ENCODE data around the gene SAC3D1. TPM values are rescaled to one million over a fixed set of nuclear protein-coding genes. Genes with fewer than 3 reads are reported as not detected.
"Not testable (repeated sequence)": the region's sequence is repeated elsewhere in the genome, so short reads cannot be mapped to it uniquely, and the experiment has no call there.

Gene SAC3D1
- total RNA-seq, 1 donor from 2014 or later: 19.3 TPM

GRCh38 chr11:65017937-65018336 lies 23.1 kb upstream of the SAC3D1 start:
- peaks cover 8% of the 10 kb centered on the region for H3K36me3 Mint-ChIP-seq (ENCODE audit: insufficient read depth)
- H3K4me3 Mint-ChIP-seq (ENCODE audit: low read depth): no peak overlapping the region
- TF ChIP-seq CTCF (IDR thresholded peaks at IDR 0.05; ENCODE audit: unreplicated experiment): no peak
- H3K27ac Mint-ChIP-seq: no peak overlapping the region
- H3K27me3 Mint-ChIP-seq: no peaks in the 10 kb centered on the region
- no peak for DNase-seq (ENCODE audit: low spot score, unreplicated experiment)
- no peaks in the 10 kb centered on the region for H3K9me3 Mint-ChIP-seq (ENCODE audit: low read depth)
- H3K4me1 Mint-ChIP-seq (ENCODE audit: low read depth): peaks cover 7% of the 10 kb centered on the region

GRCh38 chr11:65019824-65020223 lies 21.2 kb upstream of the SAC3D1 start:
- no peak for DNase-seq (ENCODE audit: low spot score, unreplicated experiment)
- no peaks in the 10 kb centered on the region for H3K9me3 Mint-ChIP-seq (ENCODE audit: low read depth)
- no peak overlapping the region for H3K27ac Mint-ChIP-seq
- peaks cover 8% of the 10 kb centered on the region for H3K36me3 Mint-ChIP-seq (ENCODE audit: insufficient read depth)
- no peaks in the 10 kb centered on the region for H3K27me3 Mint-ChIP-seq
- no peak overlapping the region for H3K4me3 Mint-ChIP-seq (ENCODE audit: low read depth)
- no peak for TF ChIP-seq CTCF (IDR thresholded peaks at IDR 0.05; ENCODE audit: unreplicated experiment)
- H3K4me1 Mint-ChIP-seq (ENCODE audit: low read depth): peaks cover 7% of the 10 kb centered on the region

- no peak overlapping the region for H3K4me3 Mint-ChIP-seq (ENCODE audit: low read depth)
- peaks cover 7% of the 10 kb centered on the region for H3K4me1 Mint-ChIP-seq (ENCODE audit: low read depth)
- no peak for TF ChIP-seq CTCF (IDR thresholded peaks at IDR 0.05; ENCODE audit: unreplicated experiment)
- H3K36me3 Mint-ChIP-seq (ENCODE audit: insufficient read depth): peaks cover 8% of the 10 kb centered on the region
- no peaks in the 10 kb centered on the region for H3K27me3 Mint-ChIP-seq
- no peaks in the 10 kb centered on the region for H3K9me3 Mint-ChIP-seq (ENCODE audit: low read depth)
- no peak for DNase-seq (ENCODE audit: low spot score, unreplicated experiment)
- no peak overlapping the region for H3K27ac Mint-ChIP-seq
These were observed 20.0 kb upstream of the SAC3D1 start for GRCh38 chr11:65021003-65021402.

GRCh38 chr11:65021509-65021908 lies 19.5 kb upstream of the SAC3D1 start:
- H3K27ac Mint-ChIP-seq: no peak overlapping the region
- H3K4me1 Mint-ChIP-seq (ENCODE audit: low read depth): peaks cover 7% of the 10 kb centered on the region
- no peaks in the 10 kb centered on the region for H3K9me3 Mint-ChIP-seq (ENCODE audit: low read depth)
- H3K36me3 Mint-ChIP-seq (ENCODE audit: insufficient read depth): peaks cover 6% of the 10 kb centered on the region
- DNase-seq (ENCODE audit: low spot score, unreplicated experiment): no peak
- no peak overlapping the region for H3K4me3 Mint-ChIP-seq (ENCODE audit: low read depth)
- TF ChIP-seq CTCF (IDR thresholded peaks at IDR 0.05; ENCODE audit: unreplicated experiment): no peak
- H3K27me3 Mint-ChIP-seq: no peaks in the 10 kb centered on the region

GRCh38 chr11:65023502-65023901 lies 17.5 kb upstream of the SAC3D1 start:
- H3K4me3 Mint-ChIP-seq (ENCODE audit: low read depth); H3K27me3 Mint-ChIP-seq; DNase-seq (ENCODE audit: low spot score, unreplicated experiment); H3K9me3 Mint-ChIP-seq (ENCODE audit: low read depth); H3K36me3 Mint-ChIP-seq (ENCODE audit: insufficient read depth): not testable (repeated sequence)
- peaks cover 16% of the 10 kb centered on the region for H3K4me1 Mint-ChIP-seq (ENCODE audit: low read depth)
- peak overlapping the region; percentile 59 for H3K27ac Mint-ChIP-seq

GRCh38 chr11:65026810-65027209 lies 14.2 kb upstream of the SAC3D1 start:
- no peak for DNase-seq (ENCODE audit: low spot score, unreplicated experiment)
- Mint-ChIP-seq H3K4me3 (ENCODE audit: low read depth) (peak overlapping the region; percentile 82), H3K36me3 (ENCODE audit: insufficient read depth) (no peaks in the 10 kb centered on the region), H3K9me3 (ENCODE audit: low read depth) (no peaks in the 10 kb centered on the region), H3K27ac (peak overlapping the region; percentile 93), H3K4me1 (ENCODE audit: low read depth) (peaks cover 16% of the 10 kb centered on the region), H3K27me3 (no peaks in the 10 kb centered on the region)
- no peak for TF ChIP-seq CTCF (IDR thresholded peaks at IDR 0.05; ENCODE audit: unreplicated experiment)

Measured in progenitor cell of endocrine pancreas (in vitro differentiated cells).